DOHH2 (cell line): ENCODE data around the gene EML1.

Experiments
- H3F3A ChIP-seq: fragments of 200-600 bp; sonication (generic), shearing (Covaris generic); 2 replicates; pipeline ENCODE4 v1.6.0; 2016; ENCODE audit warnings: antibody characterized with exemption, mild to moderate bottlenecking; ENCODE audit not compliant: control insufficient read depth, insufficient read depth
- H3K27ac ChIP-seq: fragments of 200-600 bp; sonication (generic); 2 replicates; pipeline ENCODE4 v1.5.1; 2014; ENCODE audit warnings: low read depth, mild to moderate bottlenecking, low read length, moderate library complexity
- H3K27me3 ChIP-seq: fragments of 200-600 bp; sonication (generic); 2 replicates; pipeline ENCODE4 v1.6.1; 2014; ENCODE audit warnings: mild to moderate bottlenecking, low read length, mixed read lengths; ENCODE audit not compliant: control insufficient read depth
- H3K36me3 ChIP-seq: fragments of 200-600 bp; sonication (generic); 2 replicates; pipeline ENCODE4 v1.6.1; 2014; ENCODE audit warnings: mild to moderate bottlenecking, low read length, moderate library complexity, mixed read lengths; ENCODE audit not compliant: control insufficient read depth
- H3K4me1 ChIP-seq: fragments of 200-600 bp; sonication (generic); 2 replicates; pipeline ENCODE4 v1.6.1; 2014; ENCODE audit warnings: mild to moderate bottlenecking, low read length, mixed read lengths; ENCODE audit not compliant: control insufficient read depth
- H3K4me2 ChIP-seq: fragments of 200-600 bp; sonication (generic); 2 replicates; pipeline ENCODE4 v1.6.0; 2014; ENCODE audit warnings: mild to moderate bottlenecking, low read length, moderate library complexity
- H3K4me3 ChIP-seq: fragments of 200-600 bp; sonication (generic); 2 replicates; pipeline ENCODE4 v1.5.1; 2014; ENCODE audit warnings: mild to moderate bottlenecking, low read length, mixed read lengths
- H3K79me2 ChIP-seq: fragments of 200-600 bp; sonication (generic); 2 replicates; pipeline ENCODE4 v1.6.1; 2014; ENCODE audit warnings: mild to moderate bottlenecking, low read length, mixed read lengths; ENCODE audit not compliant: control insufficient read depth
- H3K9me2 ChIP-seq: fragments of 200-600 bp; sonication (generic); replicated peaks from 2 replicates; pipeline ENCODE4 v1.6.1; 2014; ENCODE audit warnings: mild to moderate bottlenecking, low read length, mixed read lengths; ENCODE audit not compliant: control insufficient read depth
- H3K9me3 ChIP-seq: fragments of 200-600 bp; sonication (generic); 2 replicates; pipeline ENCODE4 v1.6.1; 2014; ENCODE audit warnings: antibody characterized with exemption, low read length, mixed read lengths; ENCODE audit not compliant: control insufficient read depth, insufficient read depth
- H4K20me1 ChIP-seq: fragments of 200-600 bp; sonication (generic); 2 replicates; pipeline ENCODE4 v1.6.0; 2014; ENCODE audit warnings: low read depth, mild to moderate bottlenecking, antibody characterized with exemption, low read length, moderate library complexity; ENCODE audit not compliant: control insufficient read depth, insufficient read depth
- EZH2phosphoT487 ChIP-seq: fragments of 200-600 bp; sonication (generic); IDR thresholded peaks from 2 replicates; pipeline ENCODE4 v1.6.1; 2017; ENCODE audit warnings: borderline replicate concordance, mild to moderate bottlenecking, antibody characterized with exemption, low read length, moderate library complexity, mixed read lengths
- TF ChIP-seq, protein P1 (sequence below): fragments of 200-600 bp; sonication (generic); IDR thresholded peaks from one replicate; pipeline ENCODE4 v1.5.1; 2014; ENCODE audit warnings: antibody characterized with exemption, mild to moderate bottlenecking, low read depth, low read length; ENCODE audit not compliant: poor library complexity, severe bottlenecking

EML1 gene

DNA sequence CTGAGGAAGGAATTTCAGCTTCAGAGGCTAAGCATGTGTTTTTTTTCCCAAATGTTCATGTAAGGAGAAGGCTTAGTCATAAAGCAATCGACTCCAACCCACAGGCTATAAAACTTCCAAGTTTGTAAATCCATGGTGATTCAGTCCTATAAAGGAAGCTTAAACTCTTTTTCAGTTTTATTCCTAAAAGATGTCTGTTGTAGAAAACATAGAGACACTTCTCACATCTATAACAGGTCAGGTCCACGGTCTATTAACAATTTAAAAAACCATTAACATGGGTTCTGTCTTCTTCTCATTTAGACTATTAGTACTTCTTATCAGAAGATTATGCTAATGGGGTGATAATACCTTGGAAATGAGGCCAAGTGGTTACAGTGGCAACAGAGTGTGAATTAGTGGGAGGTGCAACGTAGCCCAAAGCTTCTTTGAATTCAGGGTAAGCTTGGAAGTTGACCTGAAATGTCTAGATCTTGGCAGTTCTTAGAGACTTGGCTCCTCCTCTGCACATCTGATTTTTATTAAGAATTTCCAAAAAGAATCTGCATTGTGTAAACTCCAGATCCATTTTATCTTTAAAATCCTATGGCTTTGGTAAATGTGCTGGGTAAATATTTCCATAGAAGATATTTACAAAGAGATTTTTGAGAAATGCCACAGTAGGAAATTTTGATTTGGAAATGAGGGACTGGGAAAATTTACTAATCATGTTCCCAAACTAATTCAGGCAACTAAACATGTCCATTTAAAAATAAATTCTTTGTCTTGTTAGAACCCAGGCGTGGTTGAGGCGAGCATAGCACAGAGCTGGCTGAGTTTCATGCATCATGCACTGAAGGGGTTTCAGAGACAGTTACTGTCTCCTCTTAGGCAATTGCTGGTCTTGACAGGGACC is 86.4 kb downstream of the EML1 start:
- Histone ChIP-seq H3K4me2 (no peak overlapping the region), H3K79me2 (no peaks in the 10 kb centered on the region), H3K9me2 (no peaks in the 10 kb centered on the region), H3K9me3 (no peaks in the 10 kb centered on the region), H3F3A (no peaks in the 10 kb centered on the region), H3K27ac (no peak overlapping the region), H3K36me3 (no peaks in the 10 kb centered on the region), H3K4me1 (no peaks in the 10 kb centered on the region), H4K20me1 (no peaks in the 10 kb centered on the region), H3K27me3 (peaks cover 13% of the 10 kb centered on the region; the same call in 1 of the 2 replicates), H3K4me3 (no peak overlapping the region)
- no peak for TF ChIP-seq EZH2phosphoT487
- TF ChIP-seq, protein P1, sequence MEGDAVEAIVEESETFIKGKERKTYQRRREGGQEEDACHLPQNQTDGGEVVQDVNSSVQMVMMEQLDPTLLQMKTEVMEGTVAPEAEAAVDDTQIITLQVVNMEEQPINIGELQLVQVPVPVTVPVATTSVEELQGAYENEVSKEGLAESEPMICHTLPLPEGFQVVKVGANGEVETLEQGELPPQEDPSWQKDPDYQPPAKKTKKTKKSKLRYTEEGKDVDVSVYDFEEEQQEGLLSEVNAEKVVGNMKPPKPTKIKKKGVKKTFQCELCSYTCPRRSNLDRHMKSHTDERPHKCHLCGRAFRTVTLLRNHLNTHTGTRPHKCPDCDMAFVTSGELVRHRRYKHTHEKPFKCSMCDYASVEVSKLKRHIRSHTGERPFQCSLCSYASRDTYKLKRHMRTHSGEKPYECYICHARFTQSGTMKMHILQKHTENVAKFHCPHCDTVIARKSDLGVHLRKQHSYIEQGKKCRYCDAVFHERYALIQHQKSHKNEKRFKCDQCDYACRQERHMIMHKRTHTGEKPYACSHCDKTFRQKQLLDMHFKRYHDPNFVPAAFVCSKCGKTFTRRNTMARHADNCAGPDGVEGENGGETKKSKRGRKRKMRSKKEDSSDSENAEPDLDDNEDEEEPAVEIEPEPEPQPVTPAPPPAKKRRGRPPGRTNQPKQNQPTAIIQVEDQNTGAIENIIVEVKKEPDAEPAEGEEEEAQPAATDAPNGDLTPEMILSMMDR = no peak

DNA sequence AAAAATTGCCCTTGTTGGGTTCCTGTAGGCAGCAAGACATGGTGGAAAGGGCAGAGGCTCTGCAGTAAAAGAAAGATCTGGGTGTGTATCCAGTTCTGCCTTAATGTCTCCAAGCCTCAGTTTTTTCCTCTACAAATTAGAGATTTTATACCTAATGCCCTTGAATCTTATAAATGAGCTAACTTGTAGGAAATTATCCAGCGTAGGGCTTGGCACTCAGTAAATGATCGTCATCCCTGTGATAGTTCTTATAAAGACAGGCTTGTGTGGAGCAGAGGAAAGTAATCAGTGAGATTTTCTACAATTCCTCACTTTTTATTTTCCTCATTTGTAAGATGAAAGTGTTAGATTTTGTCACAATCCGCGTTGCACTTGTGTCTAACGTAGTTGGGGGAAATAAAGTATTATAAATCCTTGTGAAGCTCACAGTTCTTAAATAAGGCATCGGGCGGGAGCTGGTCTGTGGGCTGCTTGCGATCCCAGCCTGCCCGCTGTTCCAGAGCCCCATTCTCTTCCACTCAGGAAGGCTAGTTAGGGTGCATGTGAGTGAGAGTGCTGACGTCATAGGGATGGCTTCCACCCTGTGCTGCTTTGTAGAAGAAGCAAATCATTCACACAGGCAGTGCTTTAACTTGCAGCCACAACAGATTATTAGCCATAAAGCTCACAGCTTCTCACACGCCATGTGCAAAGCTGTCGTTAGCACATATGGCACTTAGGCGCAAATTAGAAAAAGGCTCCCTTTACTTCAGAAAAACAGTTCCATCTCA is 87.6 kb downstream of the EML1 start:
- H3K4me2 ChIP-seq = no peak overlapping the region
- H3K27ac ChIP-seq = no peak overlapping the region

DNA sequence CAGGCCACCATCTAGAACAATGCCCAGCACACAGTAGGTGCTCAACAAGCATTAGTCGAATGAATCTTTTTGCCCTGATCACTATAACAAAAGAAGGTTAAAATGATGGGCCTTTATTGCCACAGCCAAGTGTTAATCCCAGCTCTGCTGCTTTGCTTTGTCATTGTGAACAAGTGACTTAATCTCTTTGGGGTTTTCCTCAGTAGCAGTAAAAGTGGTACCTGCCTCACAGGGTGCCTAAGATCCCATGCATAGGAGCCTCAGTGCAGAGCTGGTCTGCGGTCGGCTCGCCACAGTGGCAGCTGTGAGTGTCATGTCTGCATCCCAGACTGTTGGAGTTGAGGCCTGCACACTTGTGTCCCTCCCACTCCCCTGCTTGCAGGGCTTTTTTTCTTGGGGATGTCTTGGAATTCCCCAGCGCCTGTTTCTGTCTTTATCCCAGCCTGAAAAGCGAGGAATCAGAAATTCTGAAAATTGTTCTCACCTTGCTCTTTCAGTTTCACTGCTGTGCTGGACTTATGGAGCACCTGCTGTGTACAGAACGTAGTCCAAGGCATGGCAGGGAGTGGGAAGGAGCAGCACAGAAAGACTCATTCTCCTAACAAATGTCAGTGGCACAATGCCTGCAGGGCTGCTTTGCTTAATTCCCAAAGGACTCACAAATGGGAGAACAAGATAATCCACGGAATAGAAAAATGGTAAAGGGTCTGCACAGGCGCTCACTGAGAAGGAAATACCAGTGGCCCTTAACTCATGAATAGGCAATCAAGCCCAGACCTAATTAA is 90.8 kb downstream of the EML1 start:
- Histone ChIP-seq H3K36me3 (no peaks in the 10 kb centered on the region), H4K20me1 (no peaks in the 10 kb centered on the region), H3K9me3 (no peaks in the 10 kb centered on the region), H3K27me3 (peaks cover 14% of the 10 kb centered on the region; the same call in 1 of the 2 replicates), H3K4me2 (no peak overlapping the region), H3K4me3 (no peak overlapping the region), H3F3A (no peaks in the 10 kb centered on the region), H3K27ac (no peak overlapping the region), H3K79me2 (no peaks in the 10 kb centered on the region), H3K4me1 (no peaks in the 10 kb centered on the region), H3K9me2 (no peaks in the 10 kb centered on the region)
- TF ChIP-seq EZH2phosphoT487 = no peak
- TF ChIP-seq, protein P1 = no peak

More for the DNA sequence above, 87.6 kb downstream of the EML1 start:
- H4K20me1 ChIP-seq = no peaks in the 10 kb centered on the region
- H3K9me3 ChIP-seq = no peaks in the 10 kb centered on the region
- no peaks in the 10 kb centered on the region for H3F3A ChIP-seq
- no peaks in the 10 kb centered on the region for H3K79me2 ChIP-seq
- no peaks in the 10 kb centered on the region for H3K4me1 ChIP-seq
- no peaks in the 10 kb centered on the region for H3K9me2 ChIP-seq
- H3K27me3 ChIP-seq = peaks cover 13% of the 10 kb centered on the region; the same call in 1 of the 2 replicates
- TF ChIP-seq EZH2phosphoT487 = no peak
- TF ChIP-seq, protein P1 = no peak
- no peak overlapping the region for H3K4me3 ChIP-seq
- H3K36me3 ChIP-seq = no peaks in the 10 kb centered on the region
